Testis (tissue), 2 donors: ENCODE data around the gene YEATS2.
"Not testable (repeated sequence)": the region's sequence is repeated elsewhere in the genome, so short reads cannot be mapped to it uniquely, and the experiment has no call there.

Experiments
- POLR2A ChIP-seq: fragments of 450-650 bp; IDR thresholded peaks from one replicate; pipeline ENCODE4 v1.6.1; 2017; ENCODE audit warnings: antibody characterized with exemption, mild to moderate bottlenecking, moderate library complexity
- TF ChIP-seq, protein P1 (sequence below), 3 experiments: fragments of 450-650 bp in 2 of 3; fragments of 200-600 bp in 1 of 3; sonication (generic) in 1 of 3; IDR thresholded peaks; one replicate each; pipeline ENCODE4 v1.5.1; 2016 to 2019; ENCODE audit warnings: antibody characterized with exemption in 3 of 3, mild to moderate bottlenecking in 2 of 3, moderate library complexity in 1 of 3

DNA sequence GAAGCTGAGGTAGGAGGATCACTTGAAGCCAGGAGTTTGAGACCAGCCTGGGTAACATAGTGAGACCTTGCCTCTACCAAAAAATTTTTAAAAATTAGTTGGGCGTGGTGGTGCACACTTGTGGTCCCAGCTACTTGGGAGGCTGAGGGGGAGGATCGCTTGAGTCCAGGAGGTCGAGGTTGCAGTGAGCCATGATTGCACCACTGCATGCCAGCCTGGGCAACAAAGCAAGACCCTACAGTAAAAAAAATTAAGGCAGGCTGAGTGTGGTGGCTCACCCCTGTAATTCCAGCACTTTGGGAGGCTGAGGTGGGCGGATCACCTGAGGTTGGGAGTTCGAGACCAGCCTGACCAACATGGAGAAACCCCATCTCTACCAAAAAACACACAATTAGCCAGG, 8.0 kb upstream of the YEATS2 start:
- TF ChIP-seq, protein P1, sequence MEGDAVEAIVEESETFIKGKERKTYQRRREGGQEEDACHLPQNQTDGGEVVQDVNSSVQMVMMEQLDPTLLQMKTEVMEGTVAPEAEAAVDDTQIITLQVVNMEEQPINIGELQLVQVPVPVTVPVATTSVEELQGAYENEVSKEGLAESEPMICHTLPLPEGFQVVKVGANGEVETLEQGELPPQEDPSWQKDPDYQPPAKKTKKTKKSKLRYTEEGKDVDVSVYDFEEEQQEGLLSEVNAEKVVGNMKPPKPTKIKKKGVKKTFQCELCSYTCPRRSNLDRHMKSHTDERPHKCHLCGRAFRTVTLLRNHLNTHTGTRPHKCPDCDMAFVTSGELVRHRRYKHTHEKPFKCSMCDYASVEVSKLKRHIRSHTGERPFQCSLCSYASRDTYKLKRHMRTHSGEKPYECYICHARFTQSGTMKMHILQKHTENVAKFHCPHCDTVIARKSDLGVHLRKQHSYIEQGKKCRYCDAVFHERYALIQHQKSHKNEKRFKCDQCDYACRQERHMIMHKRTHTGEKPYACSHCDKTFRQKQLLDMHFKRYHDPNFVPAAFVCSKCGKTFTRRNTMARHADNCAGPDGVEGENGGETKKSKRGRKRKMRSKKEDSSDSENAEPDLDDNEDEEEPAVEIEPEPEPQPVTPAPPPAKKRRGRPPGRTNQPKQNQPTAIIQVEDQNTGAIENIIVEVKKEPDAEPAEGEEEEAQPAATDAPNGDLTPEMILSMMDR (IDR thresholded peaks at IDR 0.05) = not testable (repeated sequence)
- TF ChIP-seq POLR2A = not testable (repeated sequence)
